ENCODE results near the gene PATJ.
"Not testable (repeated sequence)": the region's sequence is repeated elsewhere in the genome, so short reads cannot be mapped to it uniquely, and the experiment has no call there.

PATJ gene

GRCh38 chr1:62213075-62213914 lies 471.0 kb downstream of the PATJ start:
- DNase-seq, result no peak

GRCh38 chr1:62218604-62219003 lies 476.3 kb downstream of the PATJ start:
- peak; percentile 23 to 59 (median 30) for DNase-seq

DNA sequence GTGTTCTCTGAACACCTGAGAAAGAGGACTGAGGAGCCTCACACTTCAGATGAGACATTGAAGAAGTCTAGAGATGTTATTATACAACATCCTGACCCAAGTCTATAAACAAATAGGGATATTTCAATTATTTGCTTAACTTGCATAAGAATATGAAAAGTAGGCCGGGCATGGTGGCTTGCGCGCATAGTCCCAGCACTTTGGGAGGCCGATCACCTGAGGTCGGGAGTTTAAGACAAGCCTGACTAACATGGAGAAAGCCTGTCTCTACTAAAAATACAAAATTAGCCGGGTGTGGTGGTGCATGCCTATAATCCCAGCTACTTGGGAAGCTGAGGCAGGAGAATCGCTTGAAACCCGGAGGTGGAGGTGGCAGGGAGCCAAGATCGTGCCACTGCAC lies 478.2 kb downstream of the PATJ start:
- not testable (repeated sequence) for DNase-seq

DNA sequence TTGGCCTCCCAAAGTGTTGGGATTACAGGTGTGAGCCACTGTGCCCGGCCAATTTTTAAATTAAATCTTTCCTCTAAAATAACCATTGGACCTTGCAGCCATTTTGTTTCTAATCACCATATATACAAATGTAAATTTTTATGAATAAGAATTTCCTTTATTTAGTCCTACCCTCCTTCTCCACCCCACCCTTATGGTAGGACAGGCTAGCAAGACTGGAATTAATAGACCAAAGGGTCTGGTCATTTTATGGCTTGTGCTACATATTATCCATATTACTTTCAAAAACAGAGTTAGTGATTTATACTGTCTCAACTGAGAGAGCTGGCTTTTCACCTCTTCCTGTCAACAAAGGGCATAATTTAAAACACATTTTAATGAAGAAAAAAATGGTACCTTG lies 478.9 kb downstream of the PATJ start:
- no peak for DNase-seq

- DNase-seq, result no peak
These were observed 480.0 kb downstream of the PATJ start for GRCh38 chr1:62222321-62222720.

DNA sequence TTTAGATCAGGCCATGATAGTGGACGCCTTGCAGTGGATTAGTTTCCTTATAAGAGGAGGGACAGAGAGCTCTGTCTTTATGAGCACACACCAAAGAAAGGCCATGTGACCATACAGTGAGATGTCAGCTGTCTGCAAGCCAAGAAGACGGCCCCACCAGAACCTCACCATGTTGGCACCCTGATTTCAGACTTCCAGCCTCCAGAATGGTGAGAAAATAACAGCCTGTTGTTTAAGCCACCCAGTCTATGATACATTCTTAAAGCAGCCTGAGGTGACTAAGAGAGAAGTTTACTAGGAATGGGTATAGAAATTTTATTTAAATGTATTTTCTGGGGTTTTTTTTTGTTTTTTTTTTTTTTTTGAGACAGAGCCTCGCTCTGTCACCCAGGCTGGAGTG lies 481.9 kb downstream of the PATJ start:
- DNase-seq, result no peak

DNA sequence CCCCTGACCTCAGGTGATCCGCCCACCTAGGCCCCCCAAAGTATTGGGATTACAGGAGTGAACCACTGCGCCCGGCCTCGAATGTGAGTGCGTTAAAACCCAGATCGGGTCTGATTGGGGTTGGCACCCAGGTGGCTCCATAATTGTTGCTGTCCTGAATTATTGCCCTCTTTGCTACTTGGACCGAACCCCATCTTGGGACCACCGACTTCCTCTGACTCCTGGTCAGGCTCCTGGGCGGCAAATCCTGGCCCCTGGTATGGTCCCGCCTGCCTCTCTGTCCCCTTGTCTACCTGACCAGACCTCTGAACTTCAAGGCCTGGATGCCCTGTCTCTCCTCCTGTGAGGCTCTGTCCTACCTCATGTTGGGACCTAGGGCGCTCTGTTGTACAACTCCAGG lies 485.2 kb downstream of the PATJ start:
- DNase-seq, result no peak
